Fibroblast of upper back skin (primary cell): ENCODE data around the gene PI4KA.
"Not testable (repeated sequence)": the region's sequence is repeated elsewhere in the genome, so short reads cannot be mapped to it uniquely, and the experiment has no call there.

ENCODE experiments used
- DNase-seq: peaks from one replicate; pipeline ENCODE4 v3.0.0-alpha.2; 2013

PI4KA gene

GRCh38 chr22:20687356-20688172 is 171.0 kb downstream of the PI4KA start:
- not testable (repeated sequence) for DNase-seq

GRCh38 chr22:20685764-20686163 is 172.8 kb downstream of the PI4KA start:
- not testable (repeated sequence) for DNase-seq

GRCh38 chr22:20678792-20679435 is 179.7 kb downstream of the PI4KA start:
- DNase-seq = not testable (repeated sequence)

- DNase-seq = no peak
Observed at GRCh38 chr22:20677684-20678242, 180.8 kb downstream of the PI4KA start.

GRCh38 chr22:20675613-20676012 is 183.0 kb downstream of the PI4KA start:
- DNase-seq = not testable (repeated sequence)

- no peak for DNase-seq
Observed at GRCh38 chr22:20674998-20675397, 183.6 kb downstream of the PI4KA start.

- DNase-seq = no peak
Observed at GRCh38 chr22:20673295-20674195, 185.1 kb downstream of the PI4KA start.

GRCh38 chr22:20672732-20673131 is 185.9 kb downstream of the PI4KA start:
- DNase-seq = no peak

- DNase-seq = no peak
Observed at GRCh38 chr22:20672082-20672424, 186.6 kb downstream of the PI4KA start.

GRCh38 chr22:20671409-20672081 is 187.1 kb downstream of the PI4KA start:
- no peak for DNase-seq

GRCh38 chr22:20670457-20671261 is 188.0 kb downstream of the PI4KA start:
- DNase-seq = not testable (repeated sequence)

- not testable (repeated sequence) for DNase-seq
Observed at GRCh38 chr22:20669884-20670283, 188.7 kb downstream of the PI4KA start.

GRCh38 chr22:20669471-20669870 is 189.1 kb downstream of the PI4KA start:
- DNase-seq = not testable (repeated sequence)

GRCh38 chr22:20668769-20669168 is 189.8 kb downstream of the PI4KA start:
- DNase-seq = not testable (repeated sequence)

GRCh38 chr22:20668226-20668625 is 190.4 kb downstream of the PI4KA start:
- not testable (repeated sequence) for DNase-seq

- not testable (repeated sequence) for DNase-seq
Observed at GRCh38 chr22:20667548-20667947, 191.1 kb downstream of the PI4KA start.

- DNase-seq = no peak
Observed at GRCh38 chr22:20666560-20666959, 192.1 kb downstream of the PI4KA start.

- DNase-seq = no peak
Observed at GRCh38 chr22:20664594-20664959, 194.0 kb downstream of the PI4KA start.

GRCh38 chr22:20663941-20664593 is 194.5 kb downstream of the PI4KA start:
- no peak for DNase-seq

- no peak for DNase-seq
Observed at GRCh38 chr22:20663137-20663828, 195.3 kb downstream of the PI4KA start.
